GM12891 (cell line): ENCODE measurements around the gene RBM20.

Experiments used
- DNase-seq: peaks from one replicate; pipeline ENCODE4 v3.0.0; 2011; ENCODE audit warnings: low spot score; ENCODE audit not compliant: insufficient read length
- FAIRE-seq: peaks from 2 replicates; lab custom pipeline; 2011; peaks lifted over from hg19 to GRCh38; lab: Jason Lieb, UNC
- PAX5 ChIP-seq: IDR thresholded peaks from 2 replicates; pipeline ENCODE4 v1.6.1; 2011; ENCODE audit warnings: low read length, moderate library complexity, mild to moderate bottlenecking; ENCODE audit not compliant: insufficient read depth, severe bottlenecking
- POLR2A ChIP-seq: IDR thresholded peaks from 2 replicates; pipeline ENCODE4 v1.6.1; 2011; ENCODE audit warnings: low read depth, low read length, control low read depth
- POLR2AphosphoS5 ChIP-seq: IDR thresholded peaks from 2 replicates; pipeline ENCODE4 v1.6.1; 2011; ENCODE audit warnings: low read depth, low read length, control low read depth
- POU2F2 ChIP-seq: IDR thresholded peaks from 2 replicates; pipeline ENCODE4 v1.6.1; 2011; ENCODE audit warnings: low read depth, mild to moderate bottlenecking, control low read depth, low read length, moderate library complexity
- SPI1 ChIP-seq: IDR thresholded peaks from 2 replicates; pipeline ENCODE4 v1.6.1; 2011; ENCODE audit warnings: low read depth, low read length, control low read depth
- TAF1 ChIP-seq: IDR thresholded peaks from 2 replicates; pipeline ENCODE4 v1.6.1; 2011; ENCODE audit warnings: low read depth, low read length, control low read depth

RBM20 gene

GRCh38 chr10:110710621-110711020 lies 66.5 kb downstream of the RBM20 start:
- no peak for FAIRE-seq
- TF ChIP-seq SPI1 (no peak), TAF1 (no peak), POLR2A (no peak), PAX5 (no peak), POLR2AphosphoS5 (no peak), POU2F2 (no peak)

GRCh38 chr10:110711382-110711781 lies 67.2 kb downstream of the RBM20 start:
- TF ChIP-seq POLR2AphosphoS5 (no peak), PAX5 (no peak), POU2F2 (no peak), TAF1 (no peak)
- DNase-seq: no peak
- FAIRE-seq: no peak

More at GRCh38 chr10:110710621-110711020, 66.5 kb downstream of the RBM20 start:
- DNase-seq: no peak

DNA sequence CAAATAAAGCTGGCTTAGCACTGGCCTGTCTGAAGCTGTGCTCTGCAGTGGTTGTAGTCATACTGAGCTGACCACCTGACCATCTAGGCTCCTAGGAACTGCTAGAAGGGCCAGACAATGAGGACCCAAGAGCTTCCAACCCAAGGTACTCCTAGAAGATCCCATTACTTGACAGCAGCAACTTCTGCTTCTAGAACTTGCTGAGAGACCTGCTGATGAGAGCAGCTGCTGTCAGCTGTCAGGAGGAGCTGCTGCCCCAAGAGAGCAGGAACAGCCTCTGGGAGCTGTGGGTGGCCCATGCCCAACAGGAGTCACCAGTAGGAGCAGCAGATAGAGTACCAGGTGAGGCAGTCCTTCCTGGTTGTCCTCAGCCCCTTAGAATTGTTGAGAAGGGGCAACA lies 70.2 kb downstream of the RBM20 start:
- TF ChIP-seq TAF1 (no peak), SPI1 (no peak), POLR2AphosphoS5 (no peak), POLR2A (no peak), PAX5 (no peak), POU2F2 (no peak)
- peak; percentile 13 for FAIRE-seq
- DNase-seq: no peak

DNA sequence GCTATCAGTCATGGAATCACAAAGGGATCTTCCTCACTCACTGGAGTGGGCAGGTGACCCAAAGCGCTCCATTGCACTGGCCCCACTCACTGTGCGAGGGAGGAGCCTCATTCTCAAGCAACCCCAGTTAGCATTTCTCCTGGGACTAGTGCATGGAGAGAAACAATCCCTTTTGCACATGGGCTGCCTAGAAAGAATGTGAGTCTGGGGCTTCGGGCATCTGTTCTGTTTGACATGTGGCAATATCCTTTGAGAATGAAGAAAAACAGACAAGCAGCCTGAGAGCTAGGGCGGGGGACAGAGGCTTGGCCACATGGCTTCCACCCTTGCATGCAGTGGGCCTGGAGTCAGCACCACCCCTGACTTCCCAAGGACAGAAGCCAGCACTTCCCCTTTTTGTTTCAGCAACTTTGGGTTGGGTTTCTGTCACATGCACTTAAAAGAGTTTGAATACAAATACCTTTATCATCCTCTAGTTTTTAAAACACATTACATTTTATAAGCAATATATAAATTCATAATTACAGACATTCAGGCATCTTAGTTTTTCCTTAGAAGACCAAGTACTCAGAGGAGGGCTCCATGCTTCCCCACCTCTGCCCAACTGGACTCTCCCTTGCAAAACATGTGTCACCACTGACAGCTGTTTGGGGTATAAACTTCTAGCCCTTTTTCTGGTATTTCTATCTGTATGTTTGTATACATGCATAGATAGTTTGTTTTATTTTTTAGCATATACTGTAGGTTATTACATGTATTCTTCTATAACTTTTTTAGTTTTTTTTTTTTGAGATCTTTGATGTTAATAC lies 73.8 kb downstream of the RBM20 start:
- TF ChIP-seq PAX5: no peak
- TF ChIP-seq SPI1: peak; percentile 97
- no peak for TF ChIP-seq POU2F2
- no peak for TF ChIP-seq TAF1
- TF ChIP-seq POLR2AphosphoS5: no peak
- no peak for TF ChIP-seq POLR2A
- DNase-seq (peak; percentile 19), FAIRE-seq (peak; percentile 41)

DNA sequence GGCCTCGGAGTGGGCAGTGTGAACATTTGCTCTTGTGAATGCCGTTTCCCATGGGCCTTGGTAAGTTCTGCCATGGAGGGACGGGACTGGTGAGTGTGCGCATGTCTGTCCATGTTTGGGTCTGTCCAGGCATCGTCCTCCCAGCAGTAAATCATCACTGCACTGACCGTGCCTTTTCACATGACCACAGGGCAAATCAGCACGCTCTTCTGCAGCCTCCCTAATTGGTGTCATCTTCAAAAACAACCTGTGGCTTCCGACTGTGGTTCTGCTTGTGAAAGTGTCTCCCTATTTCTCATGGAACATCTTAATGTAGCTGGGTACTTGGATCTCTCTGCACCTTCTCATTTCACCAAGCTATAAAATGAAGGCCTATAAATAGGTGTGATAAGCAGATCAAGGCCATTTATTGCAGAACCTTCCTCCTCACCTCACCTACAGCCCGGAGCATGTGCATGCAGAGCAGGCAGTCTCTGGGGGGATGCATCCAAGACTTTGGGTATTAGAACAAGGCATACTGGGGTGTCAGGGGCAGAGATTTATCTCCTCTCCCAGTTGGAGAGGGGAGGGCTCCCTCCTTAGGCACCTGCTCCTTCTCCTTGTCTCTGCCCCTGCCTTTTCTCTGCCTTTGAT lies 77.4 kb downstream of the RBM20 start:
- FAIRE-seq (no peak), DNase-seq (no peak)
- TF ChIP-seq TAF1: no peak
- TF ChIP-seq SPI1: no peak
- no peak for TF ChIP-seq POLR2AphosphoS5
- TF ChIP-seq PAX5: no peak
- no peak for TF ChIP-seq POLR2A
- TF ChIP-seq POU2F2: no peak

GRCh38 chr10:110723224-110723891 lies 79.2 kb downstream of the RBM20 start:
- no peak for TF ChIP-seq PAX5
- TF ChIP-seq POU2F2: no peak
- no peak for TF ChIP-seq POLR2A
- TF ChIP-seq POLR2AphosphoS5: no peak
- no peak for TF ChIP-seq TAF1
- no peak for TF ChIP-seq SPI1
- no peak for DNase-seq
- FAIRE-seq: peak; percentile 73

DNA sequence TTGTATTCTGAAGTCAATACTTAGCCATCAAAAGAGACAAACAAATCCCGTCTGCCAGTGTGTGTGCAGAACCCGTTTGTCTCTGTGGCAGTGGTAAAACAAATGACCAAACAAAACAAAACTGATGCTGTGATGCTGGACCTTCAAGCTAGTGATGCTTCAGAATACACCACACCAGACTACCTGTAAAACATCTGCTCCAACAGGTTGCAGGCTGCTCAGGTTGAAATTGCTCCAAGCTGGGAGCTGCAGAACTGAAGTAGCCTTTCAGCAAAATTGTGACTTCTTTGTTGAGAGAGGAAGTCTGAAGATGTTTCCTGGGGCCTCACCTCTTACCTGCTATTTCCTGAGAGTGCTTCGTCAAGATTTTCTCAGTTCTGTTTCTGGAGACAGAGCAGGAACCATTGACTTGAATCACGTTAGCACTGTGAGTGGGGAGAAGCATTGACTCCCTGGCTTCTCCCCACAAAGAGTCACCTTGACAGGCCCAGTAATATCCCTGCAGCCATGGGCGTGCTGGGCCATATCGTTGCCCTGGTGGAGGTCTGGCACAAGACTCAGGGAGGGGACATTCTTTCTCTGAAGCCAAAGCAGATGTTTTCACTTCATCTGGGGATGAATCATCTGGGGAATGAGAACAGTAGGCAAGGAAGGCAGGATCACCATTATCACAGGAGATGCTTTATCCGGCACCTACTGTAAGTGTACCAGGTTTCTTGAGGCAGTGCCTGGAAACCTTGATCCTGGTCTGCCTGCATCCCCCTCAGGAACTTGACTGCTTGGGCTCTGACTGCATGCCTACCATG lies 80.2 kb downstream of the RBM20 start:
- peak; percentile 76 for TF ChIP-seq SPI1
- TF ChIP-seq TAF1: no peak
- DNase-seq: no peak
- peak; percentile 80 for FAIRE-seq

- TF ChIP-seq SPI1 (no peak), POLR2AphosphoS5 (no peak), PAX5 (no peak), POU2F2 (no peak), POLR2A (no peak), TAF1 (no peak)
- FAIRE-seq: no peak
- DNase-seq: no peak
These were observed 80.8 kb downstream of the RBM20 start for GRCh38 chr10:110724937-110725336.
